Measurements from ENCODE around the gene KPTN. TPM values are rescaled to one million over a fixed set of nuclear protein-coding genes. Genes with fewer than 3 reads are reported as not detected.

KPTN gene
- polyA plus RNA-seq, 1 donor (not counting 4 experiments of a cell fraction or from before 2014, with no cell fraction given), result 7.3 TPM

GRCh38 chr19:47529018-47529742 lies 45.2 kb upstream of the KPTN start:
- DNase-seq (ENCODE audit: low read depth, low spot score) (no peak), FAIRE-seq (no peak)
- H4K20me1 ChIP-seq (ENCODE audit: control insufficient read depth, extremely low read depth, insufficient read depth, low read length), result no peaks in the 10 kb centered on the region
- TF ChIP-seq EZH2 (IDR thresholded peaks at IDR 0.05; ENCODE audit: low read length), result no peak
- no peak for TF ChIP-seq CTCF (optimal IDR thresholded peaks at IDR 0.05 in 1 of 3, IDR thresholded peaks at IDR 0.05 in 1 of 3, conservative IDR thresholded peaks at IDR 0.05 in 1 of 3; ENCODE audit: extremely low read depth in 1 of 3, insufficient read depth in 2 of 3, low read length in 3 of 3)
- no peak overlapping the region for H3K9ac ChIP-seq (ENCODE audit: control insufficient read depth, extremely low read depth, insufficient read depth, low read length)
- no peak overlapping the region for H3K4me2 ChIP-seq (ENCODE audit: control insufficient read depth, extremely low read depth, insufficient read depth, low read depth, low read length)
- H3K9me1 ChIP-seq (ENCODE audit: control insufficient read depth, extremely low read depth, insufficient read depth, low read length), result no peaks in the 10 kb centered on the region
- no peaks in the 10 kb centered on the region for H3K36me3 ChIP-seq (ENCODE audit: control insufficient read depth in 2 of 2, extremely low read depth in 1 of 2, insufficient read depth in 2 of 2, low read length in 2 of 2)
- peaks cover 8% of the 10 kb centered on the region for H3K27me3 ChIP-seq (ENCODE audit: control insufficient read depth, extremely low read depth, insufficient read depth, low read length)
- dilution Hi-C loops (cut with MboI; ENCODE audit: extremely low pct_ligation_motif_present, low sequenced_read_pairs), result no loop called here
- H3K27ac ChIP-seq (ENCODE audit: control insufficient read depth, insufficient read depth, low read length), result no peak overlapping the region
- H2AFZ ChIP-seq (ENCODE audit: control insufficient read depth, low read length), result no peak overlapping the region
- H3K4me1 ChIP-seq (ENCODE audit: control insufficient read depth, extremely low read depth, insufficient read depth, low read length), result no peaks in the 10 kb centered on the region
- H3K9me3 ChIP-seq (ENCODE audit: control insufficient read depth, low read depth, low read length), result no peaks in the 10 kb centered on the region
- H3K4me3 ChIP-seq (ENCODE audit: control insufficient read depth in 2 of 3, extremely low read depth in 1 of 3, insufficient read depth in 2 of 3, low read depth in 1 of 3, low read length in 3 of 3), result no peak overlapping the region
- H3K79me2 ChIP-seq (ENCODE audit: control insufficient read depth, insufficient read depth, low read length), result no peaks in the 10 kb centered on the region

- Histone ChIP-seq H3K27ac (ENCODE audit: control insufficient read depth, insufficient read depth, low read length) (no peak overlapping the region), H3K36me3 (ENCODE audit: control insufficient read depth in 2 of 2, extremely low read depth in 1 of 2, insufficient read depth in 2 of 2, low read length in 2 of 2) (no peaks in the 10 kb centered on the region), H3K4me1 (ENCODE audit: control insufficient read depth, extremely low read depth, insufficient read depth, low read length) (no peaks in the 10 kb centered on the region), H4K20me1 (ENCODE audit: control insufficient read depth, extremely low read depth, insufficient read depth, low read length) (no peaks in the 10 kb centered on the region), H3K9me3 (ENCODE audit: control insufficient read depth, low read depth, low read length) (no peaks in the 10 kb centered on the region), H2AFZ (ENCODE audit: control insufficient read depth, low read length) (no peak overlapping the region), H3K4me3 (ENCODE audit: control insufficient read depth in 2 of 3, extremely low read depth in 1 of 3, insufficient read depth in 2 of 3, low read depth in 1 of 3, low read length in 3 of 3) (no peak overlapping the region), H3K27me3 (ENCODE audit: control insufficient read depth, extremely low read depth, insufficient read depth, low read length) (peaks cover 10% of the 10 kb centered on the region), H3K9me1 (ENCODE audit: control insufficient read depth, extremely low read depth, insufficient read depth, low read length) (no peaks in the 10 kb centered on the region), H3K9ac (ENCODE audit: control insufficient read depth, extremely low read depth, insufficient read depth, low read length) (no peak overlapping the region), H3K79me2 (ENCODE audit: control insufficient read depth, insufficient read depth, low read length) (no peaks in the 10 kb centered on the region), H3K4me2 (ENCODE audit: control insufficient read depth, extremely low read depth, insufficient read depth, low read depth, low read length) (no peak overlapping the region)
- no peak for TF ChIP-seq EZH2 (IDR thresholded peaks at IDR 0.05; ENCODE audit: low read length)
- dilution Hi-C loops (cut with MboI; ENCODE audit: extremely low pct_ligation_motif_present, low sequenced_read_pairs), result no loop called here
- DNase-seq (ENCODE audit: low read depth, low spot score) (no peak), FAIRE-seq (peak; percentile 9)
Measured at GRCh38 chr19:47526798-47527197, 42.8 kb upstream of the KPTN start.

GRCh38 chr19:47523473-47523872 lies 39.5 kb upstream of the KPTN start:
- H3K9me1 ChIP-seq (ENCODE audit: control insufficient read depth, extremely low read depth, insufficient read depth, low read length), result no peaks in the 10 kb centered on the region
- no peaks in the 10 kb centered on the region for H3K4me1 ChIP-seq (ENCODE audit: control insufficient read depth, extremely low read depth, insufficient read depth, low read length)
- H4K20me1 ChIP-seq (ENCODE audit: control insufficient read depth, extremely low read depth, insufficient read depth, low read length), result no peaks in the 10 kb centered on the region
- no peaks in the 10 kb centered on the region for H3K9me3 ChIP-seq (ENCODE audit: control insufficient read depth, low read depth, low read length)
- no peaks in the 10 kb centered on the region for H3K36me3 ChIP-seq (ENCODE audit: control insufficient read depth in 2 of 2, extremely low read depth in 1 of 2, insufficient read depth in 2 of 2, low read length in 2 of 2)
- no peak overlapping the region for H3K4me2 ChIP-seq (ENCODE audit: control insufficient read depth, extremely low read depth, insufficient read depth, low read depth, low read length)
- no peak overlapping the region for H3K27ac ChIP-seq (ENCODE audit: control insufficient read depth, insufficient read depth, low read length)
- no peak for DNase-seq (ENCODE audit: low read depth, low spot score)
- FAIRE-seq, result no peak
- no peak overlapping the region for H3K4me3 ChIP-seq (ENCODE audit: control insufficient read depth in 2 of 3, extremely low read depth in 1 of 3, insufficient read depth in 2 of 3, low read depth in 1 of 3, low read length in 3 of 3)
- H2AFZ ChIP-seq (ENCODE audit: control insufficient read depth, low read length), result no peak overlapping the region
- H3K27me3 ChIP-seq (ENCODE audit: control insufficient read depth, extremely low read depth, insufficient read depth, low read length), result peaks cover 16% of the 10 kb centered on the region
- H3K79me2 ChIP-seq (ENCODE audit: control insufficient read depth, insufficient read depth, low read length), result no peaks in the 10 kb centered on the region
- H3K9ac ChIP-seq (ENCODE audit: control insufficient read depth, extremely low read depth, insufficient read depth, low read length), result no peak overlapping the region
- dilution Hi-C loops (cut with MboI; ENCODE audit: extremely low pct_ligation_motif_present, low sequenced_read_pairs), result no loop called here
- TF ChIP-seq CTCF (optimal IDR thresholded peaks at IDR 0.05 in 1 of 3, IDR thresholded peaks at IDR 0.05 in 1 of 3, conservative IDR thresholded peaks at IDR 0.05 in 1 of 3; ENCODE audit: extremely low read depth in 1 of 3, insufficient read depth in 2 of 3, low read length in 3 of 3) (no peak), EZH2 (IDR thresholded peaks at IDR 0.05; ENCODE audit: low read length) (no peak)
